ENCODE measurements around the gene ARHGDIA.

The ARHGDIA gene

DNA sequence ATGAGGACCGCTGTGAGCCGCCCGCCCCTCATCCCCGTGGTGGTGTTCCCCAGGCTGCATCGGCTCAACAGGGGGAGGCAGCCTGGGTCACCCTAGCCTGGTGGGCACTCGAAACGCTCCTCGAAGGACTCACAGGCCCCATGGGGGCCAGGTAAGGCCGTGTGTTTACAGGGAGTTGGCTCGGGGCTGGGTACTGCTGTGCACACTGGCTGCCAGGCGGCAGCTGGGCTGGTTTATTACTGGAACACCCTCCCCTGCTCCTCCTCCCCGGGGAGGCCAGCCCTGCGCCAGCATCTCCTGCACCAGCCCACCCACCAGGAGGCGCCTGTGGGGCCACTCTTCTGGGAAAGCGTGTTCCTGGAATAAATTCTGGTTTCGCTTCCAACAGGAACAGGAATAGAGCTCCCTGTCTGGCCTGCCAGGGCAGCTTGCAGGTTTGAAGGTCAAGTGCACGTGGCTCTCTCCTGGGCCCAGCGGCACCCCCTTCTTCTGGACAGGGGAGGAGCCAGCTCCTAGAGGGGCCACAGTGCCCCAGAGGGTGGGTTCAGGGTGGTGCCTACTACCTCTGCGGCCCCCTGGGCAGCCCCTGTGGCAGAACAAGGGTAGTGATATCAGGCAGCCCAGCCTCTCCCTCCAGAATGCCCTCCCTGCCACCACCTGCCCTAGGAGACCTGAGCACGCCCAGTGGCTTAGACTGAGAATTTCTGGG, 49.4 kb downstream of the ARHGDIA start:
- peak overlapping the region; percentile 93 for H3K27ac ChIP-seq

DNA sequence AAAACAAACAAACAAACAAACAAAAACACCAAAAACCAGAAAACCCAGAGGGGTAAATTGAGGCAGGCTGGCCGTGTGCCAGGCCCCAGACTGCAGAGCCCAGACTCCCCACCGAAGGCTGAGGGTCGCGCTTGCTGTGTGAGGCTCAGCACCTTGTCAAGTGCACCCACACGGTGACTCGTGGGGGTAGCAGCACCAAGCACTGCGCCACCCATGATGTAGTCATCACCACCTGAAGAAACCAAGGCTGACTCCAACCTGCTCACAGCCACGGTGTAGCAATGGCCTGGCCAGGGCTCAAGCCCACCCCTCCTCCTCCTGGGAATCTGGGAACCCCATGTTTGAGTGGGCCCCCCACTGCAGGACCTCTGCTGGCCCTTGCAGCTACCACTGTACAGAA, 50.0 kb downstream of the ARHGDIA start:
- TF ChIP-seq, protein P1, sequence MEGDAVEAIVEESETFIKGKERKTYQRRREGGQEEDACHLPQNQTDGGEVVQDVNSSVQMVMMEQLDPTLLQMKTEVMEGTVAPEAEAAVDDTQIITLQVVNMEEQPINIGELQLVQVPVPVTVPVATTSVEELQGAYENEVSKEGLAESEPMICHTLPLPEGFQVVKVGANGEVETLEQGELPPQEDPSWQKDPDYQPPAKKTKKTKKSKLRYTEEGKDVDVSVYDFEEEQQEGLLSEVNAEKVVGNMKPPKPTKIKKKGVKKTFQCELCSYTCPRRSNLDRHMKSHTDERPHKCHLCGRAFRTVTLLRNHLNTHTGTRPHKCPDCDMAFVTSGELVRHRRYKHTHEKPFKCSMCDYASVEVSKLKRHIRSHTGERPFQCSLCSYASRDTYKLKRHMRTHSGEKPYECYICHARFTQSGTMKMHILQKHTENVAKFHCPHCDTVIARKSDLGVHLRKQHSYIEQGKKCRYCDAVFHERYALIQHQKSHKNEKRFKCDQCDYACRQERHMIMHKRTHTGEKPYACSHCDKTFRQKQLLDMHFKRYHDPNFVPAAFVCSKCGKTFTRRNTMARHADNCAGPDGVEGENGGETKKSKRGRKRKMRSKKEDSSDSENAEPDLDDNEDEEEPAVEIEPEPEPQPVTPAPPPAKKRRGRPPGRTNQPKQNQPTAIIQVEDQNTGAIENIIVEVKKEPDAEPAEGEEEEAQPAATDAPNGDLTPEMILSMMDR (conservative IDR thresholded peaks at IDR 0.05), result no peak

More for the DNA sequence above, 49.4 kb downstream of the ARHGDIA start:
- TF ChIP-seq, protein P1 (conservative IDR thresholded peaks at IDR 0.05), result peak; percentile 91

DNA sequence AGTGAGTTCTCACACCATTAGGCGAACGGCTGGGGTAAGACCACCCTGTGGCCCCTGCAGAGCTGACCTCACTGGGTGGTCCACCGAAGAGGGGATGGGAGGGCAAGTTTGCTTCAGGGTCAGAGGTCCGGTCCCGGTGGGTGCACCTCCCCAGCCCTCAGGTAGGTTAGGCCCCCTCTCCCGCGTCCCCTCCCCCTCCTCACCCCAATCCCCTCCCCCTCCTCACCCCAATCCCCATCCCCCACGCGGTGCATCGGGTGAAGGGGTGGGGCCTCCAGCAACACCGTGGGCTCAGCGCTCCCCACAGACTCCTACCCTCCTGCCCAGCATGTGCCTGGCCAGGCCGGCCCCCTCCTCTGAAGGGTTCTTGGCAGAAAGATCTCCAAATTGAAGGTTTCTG, 51.4 kb downstream of the ARHGDIA start:
- no peak overlapping the region for H3K27ac ChIP-seq
- TF ChIP-seq, protein P1 (conservative IDR thresholded peaks at IDR 0.05), result no peak

More for the DNA sequence above, 50.0 kb downstream of the ARHGDIA start:
- H3K27ac ChIP-seq, result peak overlapping the region; percentile 93

DNA sequence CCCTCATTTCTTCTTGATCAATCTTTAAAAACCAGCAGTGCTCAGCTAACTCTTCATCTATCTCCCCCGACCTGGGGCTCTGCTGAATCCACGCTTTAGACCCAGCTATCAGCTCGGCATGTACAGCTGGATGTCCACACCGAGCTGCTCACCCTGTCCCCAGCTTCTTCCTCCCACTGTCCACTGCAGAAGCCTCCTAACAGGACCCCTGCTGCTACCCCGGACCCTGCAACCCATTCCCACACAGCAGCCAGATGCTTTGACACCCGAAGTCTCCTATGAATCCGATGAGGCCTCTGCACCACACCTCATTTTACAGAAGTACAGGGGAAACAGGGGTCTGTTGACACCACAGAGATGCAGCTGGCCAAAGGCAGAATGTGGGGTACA, 53.4 kb downstream of the ARHGDIA start:
- H3K27ac ChIP-seq, result no peak overlapping the region
- TF ChIP-seq, protein P1 (conservative IDR thresholded peaks at IDR 0.05), result no peak

All from VCaP (cell line).